GM21367 (cell line): ENCODE measurements around the gene LYPD6B.
"Not testable (repeated sequence)": the region's sequence is repeated elsewhere in the genome, so short reads cannot be mapped to it uniquely, and the experiment has no call there.

ENCODE experiments used
- ATAC-seq: cut with Tn5 transposase; IDR thresholded peaks from one replicate; pipeline ENCODE4 v1.9.1; 2021; ENCODE audit not compliant: unreplicated experiment

The LYPD6B gene

DNA sequence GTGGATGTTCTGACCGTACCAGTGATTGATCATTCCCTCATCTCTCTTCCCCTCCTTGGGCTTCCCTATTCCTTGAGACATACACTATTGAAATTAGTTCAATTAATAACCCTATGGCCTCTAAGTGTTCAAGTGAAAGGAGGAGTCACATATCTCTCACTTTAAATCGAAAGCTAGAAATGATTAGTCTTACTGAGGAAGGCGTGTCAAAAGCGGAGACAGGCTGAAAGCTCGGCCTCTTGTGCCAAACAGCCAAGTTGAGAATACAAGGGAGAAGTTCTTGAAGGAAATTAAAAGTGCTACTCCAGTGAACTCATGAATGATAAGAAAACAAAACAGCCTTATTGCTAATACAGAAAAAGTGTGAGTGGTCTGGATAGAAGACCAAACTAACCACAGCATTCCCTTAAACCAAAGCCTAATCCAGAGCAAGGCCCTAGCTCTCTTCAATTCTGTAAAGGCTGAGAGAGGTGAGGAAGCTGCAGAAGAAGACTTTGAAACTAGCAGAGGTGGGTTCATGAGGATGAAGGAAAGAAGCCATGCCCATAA lies 147.5 kb downstream of the LYPD6B start:
- no peak for ATAC-seq

DNA sequence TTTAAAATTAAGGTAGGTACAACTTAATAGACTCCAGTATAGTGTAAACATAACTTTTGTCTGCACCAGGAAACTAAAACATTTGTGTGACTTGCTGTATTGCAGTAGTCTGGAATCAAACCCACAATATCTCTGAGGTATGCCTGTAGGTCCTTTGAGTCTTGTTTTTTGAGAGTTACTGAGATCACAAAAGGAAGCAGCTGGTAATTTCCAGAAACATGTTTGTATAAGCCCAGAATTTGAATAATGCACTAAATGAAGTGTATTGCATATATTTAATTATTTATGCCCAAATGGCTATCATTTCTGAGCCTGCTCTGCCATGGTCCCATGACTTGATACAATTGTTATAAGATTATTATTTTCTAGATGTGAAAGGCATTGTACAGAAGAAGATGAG lies 148.6 kb downstream of the LYPD6B start:
- ATAC-seq, result no peak

DNA sequence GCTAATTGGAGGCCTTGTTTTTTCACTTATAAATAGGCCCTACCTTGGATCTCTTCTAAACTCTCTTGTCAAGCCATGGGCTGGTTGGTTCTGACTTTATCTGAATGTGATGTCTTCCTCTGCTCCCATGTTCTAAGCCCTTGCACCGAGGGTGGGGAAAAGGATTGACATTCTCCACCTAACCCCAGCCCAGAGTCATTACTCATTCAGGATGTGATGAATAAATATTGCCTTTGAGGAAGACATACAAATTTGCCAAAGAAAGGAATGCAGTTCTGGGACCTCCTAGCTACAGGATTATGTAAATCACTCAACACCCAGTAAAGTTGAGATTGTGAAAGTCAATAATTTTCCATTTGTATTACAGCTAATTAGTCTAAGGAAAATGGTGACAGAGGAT lies 149.8 kb downstream of the LYPD6B start:
- ATAC-seq, result no peak

DNA sequence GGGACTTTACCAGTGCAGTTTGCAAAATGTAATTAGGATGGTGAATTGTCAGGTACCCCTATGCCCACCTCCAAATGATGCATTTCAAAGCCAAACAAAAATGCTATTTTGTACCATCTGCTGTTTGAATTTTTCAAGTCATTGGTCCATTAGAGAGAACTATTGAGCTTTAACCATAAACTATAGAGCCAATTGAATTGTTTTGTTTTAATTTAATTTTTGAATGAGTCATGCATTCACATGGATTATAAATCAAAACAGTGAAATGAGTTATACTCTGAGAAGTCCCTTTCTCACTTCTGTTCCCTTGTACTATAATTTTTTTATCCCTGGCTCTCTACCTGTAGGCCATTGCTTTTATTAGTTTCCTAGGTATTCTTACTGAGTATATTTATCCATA lies 151.3 kb downstream of the LYPD6B start:
- ATAC-seq, result no peak

DNA sequence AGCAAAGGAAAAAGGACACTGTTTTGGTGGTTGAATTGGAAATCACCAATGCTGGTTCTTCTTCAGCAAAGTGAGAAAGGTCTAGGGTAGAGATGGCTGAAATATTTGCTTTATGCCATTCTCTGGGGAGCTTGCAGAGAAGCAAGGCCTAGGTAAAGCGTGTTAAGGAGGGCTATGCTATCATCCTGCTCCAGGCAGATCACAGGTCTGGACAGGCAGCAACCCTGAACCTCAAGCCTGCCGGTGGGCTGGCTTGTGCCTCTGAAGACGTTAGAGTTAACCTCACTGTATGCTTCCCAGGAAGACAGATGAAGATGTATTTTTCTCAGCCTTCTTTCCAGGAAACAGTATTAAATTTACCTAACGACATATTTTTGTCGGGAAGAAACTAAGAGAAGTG lies 153.4 kb downstream of the LYPD6B start:
- ATAC-seq, result no peak

DNA sequence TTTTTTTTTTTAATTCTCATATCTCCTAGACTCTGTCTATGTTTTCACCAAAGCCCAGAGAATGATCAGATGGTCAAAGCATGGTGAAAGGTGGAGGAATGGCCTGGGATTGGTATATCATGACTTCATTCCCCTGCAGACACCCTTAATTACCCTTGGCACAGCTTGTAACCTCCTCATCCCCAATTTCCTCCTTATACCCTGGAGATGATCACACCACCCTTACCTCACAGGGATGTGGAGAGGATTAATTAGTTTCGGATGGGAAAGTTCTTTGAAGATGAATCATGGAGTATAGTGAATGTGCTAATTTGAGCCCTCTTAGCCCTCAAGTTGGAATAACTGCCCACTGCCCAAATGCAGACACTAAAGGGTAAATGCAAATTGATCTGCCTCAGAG lies 153.9 kb downstream of the LYPD6B start:
- ATAC-seq, result no peak

DNA sequence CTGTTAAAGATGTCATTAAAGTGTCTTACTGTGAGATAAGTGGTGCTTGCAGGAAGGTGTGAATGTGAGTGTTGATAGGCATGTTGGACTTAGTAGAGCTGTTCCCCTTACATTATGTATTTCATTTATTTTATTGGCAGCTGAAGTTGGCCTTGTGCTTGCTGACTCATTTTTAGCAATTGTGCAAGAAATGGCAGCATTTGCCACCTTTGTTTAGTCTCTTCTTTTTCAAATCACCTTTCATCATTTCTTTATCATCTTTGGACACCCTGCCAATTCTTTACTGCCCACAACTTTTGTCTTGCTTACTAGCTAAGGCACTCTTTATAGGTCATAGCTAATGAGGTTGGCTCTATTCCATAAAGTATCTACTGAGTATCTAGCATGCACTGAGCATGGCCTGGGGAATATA lies 161.6 kb downstream of the LYPD6B start:
- ATAC-seq, result no peak

DNA sequence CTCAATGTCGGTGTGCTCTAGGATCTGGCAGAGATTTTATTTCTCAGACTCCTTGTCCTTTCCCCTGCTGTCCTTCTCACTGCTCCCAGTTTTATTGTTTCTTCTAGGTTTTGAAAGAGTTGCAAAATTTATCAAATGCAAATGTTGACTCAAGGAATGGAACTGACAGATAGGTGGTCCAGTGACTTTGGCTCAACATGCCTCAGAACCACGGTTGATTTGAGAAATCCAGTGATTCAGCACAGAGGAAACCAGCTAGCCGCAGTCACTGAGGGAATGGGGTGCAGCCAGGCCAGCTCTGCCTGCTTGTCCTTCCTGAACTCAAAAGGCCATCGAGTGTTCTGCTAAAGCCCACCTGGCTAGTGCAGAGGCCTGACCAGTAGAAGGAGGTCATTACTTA lies 166.2 kb downstream of the LYPD6B start:
- ATAC-seq, result no peak

DNA sequence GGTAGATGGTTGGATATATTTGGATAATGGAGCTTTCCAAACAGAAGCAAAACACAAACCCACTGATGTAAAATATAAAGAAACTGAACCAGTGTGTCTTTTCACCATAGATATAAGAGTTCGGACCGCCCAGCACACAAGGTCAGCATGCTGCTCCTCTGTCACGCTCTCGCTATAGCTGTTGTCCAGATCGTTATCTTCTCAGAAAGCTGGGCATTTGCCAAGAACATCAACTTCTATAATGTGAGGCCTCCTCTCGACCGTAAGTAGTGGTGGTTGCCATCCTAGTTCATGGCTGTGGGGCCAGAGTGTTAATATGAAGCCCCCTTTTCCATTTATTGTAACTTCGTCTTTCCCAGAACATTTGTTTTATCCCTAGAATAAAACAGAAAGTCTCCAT lies 166.6 kb downstream of the LYPD6B start:
- no peak for ATAC-seq

DNA sequence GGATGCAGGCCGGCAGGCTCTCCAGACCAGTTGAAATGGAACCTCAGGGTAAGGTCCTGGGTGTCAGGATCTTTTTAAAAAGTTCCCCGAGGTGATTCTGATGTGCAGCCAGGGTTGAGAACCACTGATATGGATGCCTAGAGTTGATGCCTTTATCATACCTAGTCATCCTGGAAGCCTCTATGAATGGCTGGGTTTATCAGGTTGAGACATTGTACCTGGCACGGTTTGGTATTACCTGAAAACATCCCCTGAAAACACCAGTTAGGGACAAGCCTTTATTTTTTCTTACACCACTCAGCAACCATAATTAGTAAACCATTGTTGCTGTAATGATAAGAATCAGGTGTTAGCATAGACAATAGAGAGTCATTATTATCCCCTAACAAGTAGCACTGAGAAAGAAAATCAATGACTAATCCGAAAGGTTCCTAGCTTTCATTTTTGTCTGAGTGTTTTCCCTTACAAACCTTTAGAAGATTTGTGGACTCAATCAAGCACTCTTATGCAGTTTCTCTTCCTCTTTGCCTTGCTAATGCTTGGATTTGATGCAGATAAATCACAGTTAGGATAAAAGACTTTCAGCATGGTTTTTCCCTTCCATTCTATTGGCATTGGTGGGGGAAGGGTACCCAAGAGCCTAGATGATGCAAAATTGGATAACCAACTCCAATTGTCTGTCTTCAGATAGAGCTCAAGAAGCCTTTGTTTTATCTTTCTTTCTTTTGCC lies 175.4 kb downstream of the LYPD6B start:
- ATAC-seq, result no peak

DNA sequence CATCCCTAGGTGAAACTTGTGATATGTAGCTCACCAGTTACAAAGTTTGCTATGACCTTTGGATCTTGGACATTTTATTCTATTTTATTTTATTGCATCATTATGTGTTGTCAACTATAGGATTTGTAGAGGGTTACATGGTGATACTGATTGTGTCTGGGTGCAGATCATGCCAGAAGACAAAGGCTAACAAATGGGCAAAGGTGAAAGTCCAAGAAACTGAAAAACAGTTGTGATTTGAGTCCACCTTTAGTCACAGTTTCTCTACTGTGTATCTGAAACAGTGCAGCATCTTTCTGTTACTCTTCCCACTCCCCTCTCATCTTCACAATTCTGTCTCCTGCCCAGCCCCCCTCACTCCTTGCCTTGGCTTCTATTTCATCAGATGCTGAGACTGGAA lies 180.0 kb downstream of the LYPD6B start:
- no peak for ATAC-seq

DNA sequence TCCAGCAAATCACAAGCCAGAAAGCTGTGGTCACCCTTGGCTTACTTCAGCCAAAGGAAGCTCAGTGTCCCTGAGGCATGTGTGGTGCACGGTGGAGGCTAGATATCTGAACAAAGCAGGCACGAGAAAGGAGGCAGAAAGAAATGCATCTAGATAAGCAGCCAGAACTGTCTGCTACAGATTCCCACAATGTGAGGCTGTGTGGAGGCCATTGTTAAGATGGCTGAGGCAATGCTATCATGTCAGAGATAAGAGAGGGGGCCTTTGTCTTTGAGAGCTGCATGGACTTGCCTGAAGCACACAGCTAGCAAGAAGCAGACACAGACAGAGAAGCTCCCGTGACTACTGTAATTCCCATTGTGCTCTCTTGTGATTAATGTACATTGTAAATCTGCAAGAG lies 181.4 kb downstream of the LYPD6B start:
- no peak for ATAC-seq

DNA sequence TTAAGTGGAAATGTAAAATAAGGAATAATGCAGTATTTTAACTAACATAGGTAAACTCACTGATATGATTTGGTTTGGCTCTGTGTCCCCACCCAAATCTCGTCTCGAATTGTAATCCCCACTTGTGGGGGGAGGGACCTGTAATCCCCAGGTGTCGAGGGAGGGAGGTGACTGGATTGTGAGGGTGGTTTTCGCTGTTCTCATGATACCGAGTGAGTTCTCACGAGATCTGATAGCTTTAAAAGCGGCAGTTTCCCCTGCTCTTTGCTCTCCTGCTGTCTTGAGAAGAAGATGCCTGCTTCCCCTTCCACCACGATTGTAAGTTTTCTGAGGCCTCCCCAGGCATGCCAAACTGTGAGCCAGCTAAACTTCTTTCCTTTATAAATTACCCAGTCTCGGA lies 182.5 kb downstream of the LYPD6B start:
- ATAC-seq, result no peak

DNA sequence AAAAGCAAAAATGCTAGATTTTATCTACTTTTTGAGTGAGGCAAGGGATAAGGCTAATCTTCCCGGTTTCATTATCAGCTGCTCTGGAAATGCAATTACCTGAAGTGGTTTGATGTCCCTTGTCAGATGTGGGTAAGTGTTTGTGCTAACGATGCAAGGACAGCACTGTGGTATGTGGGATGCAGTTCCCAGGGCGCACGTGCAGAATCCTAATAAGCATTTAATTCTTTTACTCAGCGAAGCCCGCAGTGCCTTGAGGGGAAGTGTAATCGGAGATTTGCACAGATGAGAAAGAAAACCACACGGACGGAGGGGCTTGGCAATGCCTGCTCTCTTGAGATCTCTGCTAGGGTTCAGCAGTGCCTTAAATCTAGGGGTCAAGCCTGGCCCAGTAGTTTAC lies 183.4 kb downstream of the LYPD6B start:
- no peak for ATAC-seq

DNA sequence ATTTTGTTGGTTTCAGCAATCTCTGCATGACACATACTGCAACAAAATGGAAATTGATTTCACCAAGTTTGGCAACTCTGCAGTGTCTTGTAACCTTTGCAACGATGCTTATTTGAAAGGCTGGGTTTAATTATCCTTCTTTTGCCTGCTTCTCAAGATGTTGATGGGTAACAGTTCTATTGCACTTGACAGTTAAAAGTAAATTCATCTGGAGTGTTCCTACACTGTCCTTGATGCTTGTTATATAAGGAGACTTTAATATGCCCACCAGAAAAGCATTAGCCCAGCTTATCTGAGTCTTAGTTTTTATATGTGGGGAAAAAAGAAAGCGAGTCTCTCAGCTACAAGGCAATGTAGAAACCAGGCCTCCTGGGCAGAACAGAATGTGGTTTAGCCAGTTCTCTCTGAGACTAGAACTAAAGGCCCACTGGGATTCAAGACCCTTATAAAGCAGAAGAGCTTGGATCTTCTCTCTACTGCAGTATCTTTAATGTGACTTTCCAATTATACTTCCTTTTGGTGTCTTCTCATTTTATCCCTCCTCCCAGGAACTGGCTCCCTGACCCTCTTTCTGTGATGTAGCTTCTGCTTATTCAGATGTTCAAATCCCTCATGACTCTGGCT lies 185.1 kb downstream of the LYPD6B start:
- ATAC-seq, result no peak

DNA sequence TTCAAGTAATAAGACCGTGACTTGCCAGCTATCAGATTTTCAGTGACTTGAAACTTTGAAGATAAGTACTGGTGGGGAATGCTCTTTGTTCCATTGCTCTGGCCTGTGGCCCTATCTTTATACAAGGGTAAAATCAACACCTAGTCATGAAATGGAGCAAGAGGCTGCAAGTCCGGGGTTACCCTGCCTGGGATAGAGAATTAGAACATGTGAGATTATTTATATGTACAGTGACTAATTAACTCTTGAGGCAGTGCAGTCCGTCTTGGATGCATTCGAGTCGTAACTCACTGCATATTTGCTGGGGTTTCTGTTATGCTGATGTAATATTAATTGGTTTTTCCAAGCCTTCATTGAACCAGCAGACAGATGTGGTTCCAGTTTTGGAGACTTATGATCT lies 186.0 kb downstream of the LYPD6B start:
- no peak for ATAC-seq

DNA sequence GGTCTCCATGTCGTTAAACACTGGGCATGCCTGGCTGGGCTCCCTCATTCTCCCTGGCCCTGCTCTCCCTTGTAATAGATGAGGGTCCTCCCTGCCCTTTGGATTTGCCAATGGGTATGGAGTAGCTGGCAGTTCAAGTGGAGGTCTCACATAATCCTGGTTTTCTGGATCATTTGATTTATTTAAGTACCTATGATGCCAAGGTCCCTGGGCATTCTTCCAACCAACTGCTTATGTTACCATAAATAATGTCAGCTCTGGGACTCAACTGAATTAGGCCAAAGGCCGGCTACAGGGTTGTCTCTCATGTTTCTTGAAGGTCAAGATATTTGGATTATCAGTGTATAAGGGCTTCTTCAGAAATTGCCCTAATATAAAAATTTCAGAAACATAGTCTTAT lies 186.9 kb downstream of the LYPD6B start:
- ATAC-seq, result no peak

DNA sequence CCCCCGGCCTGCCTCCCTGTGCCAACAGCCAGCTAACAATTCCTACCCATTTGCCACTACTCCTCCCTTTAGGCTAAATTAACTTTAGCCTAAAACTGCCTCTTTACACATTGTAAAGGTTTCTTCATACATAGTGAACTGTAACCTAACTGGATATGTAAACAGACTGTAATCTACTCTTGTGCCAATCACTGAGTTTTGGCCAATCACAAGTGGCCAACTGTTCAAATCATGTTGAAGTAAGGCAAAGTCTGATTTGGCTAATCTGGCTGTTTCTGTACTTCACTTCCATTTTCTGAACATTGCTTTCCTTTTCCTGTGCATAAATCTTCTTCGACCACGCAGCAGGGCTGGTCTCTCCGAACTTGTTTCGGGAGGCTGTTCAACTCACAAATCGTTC lies 188.3 kb downstream of the LYPD6B start:
- ATAC-seq, result no peak

DNA sequence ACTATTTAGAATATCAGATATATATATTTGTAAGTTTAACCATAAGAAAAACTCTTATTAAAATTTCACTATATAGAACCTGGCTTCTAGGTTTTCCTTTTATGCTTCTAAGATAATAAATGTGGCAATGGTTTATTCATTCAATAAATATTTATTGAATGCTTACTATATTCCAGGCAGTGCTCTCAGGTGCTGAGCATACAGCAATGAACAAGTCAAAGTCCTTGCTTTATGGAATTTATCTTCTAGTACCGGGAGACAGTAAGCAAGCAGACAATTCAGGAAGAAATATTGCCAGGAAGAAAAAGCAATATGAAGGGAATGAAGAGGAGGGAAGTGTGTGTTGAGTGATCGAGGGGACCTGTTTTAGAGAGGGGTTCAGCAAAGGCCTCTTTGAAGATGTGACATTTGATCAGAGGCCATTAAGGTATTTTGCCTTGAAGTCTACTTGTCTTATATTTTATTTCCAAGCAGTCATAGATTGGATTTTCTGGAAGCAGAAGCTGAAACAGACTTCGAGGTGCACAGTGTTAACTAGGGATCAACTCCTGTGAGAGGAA lies 197.4 kb downstream of the LYPD6B start:
- ATAC-seq, result no peak

DNA sequence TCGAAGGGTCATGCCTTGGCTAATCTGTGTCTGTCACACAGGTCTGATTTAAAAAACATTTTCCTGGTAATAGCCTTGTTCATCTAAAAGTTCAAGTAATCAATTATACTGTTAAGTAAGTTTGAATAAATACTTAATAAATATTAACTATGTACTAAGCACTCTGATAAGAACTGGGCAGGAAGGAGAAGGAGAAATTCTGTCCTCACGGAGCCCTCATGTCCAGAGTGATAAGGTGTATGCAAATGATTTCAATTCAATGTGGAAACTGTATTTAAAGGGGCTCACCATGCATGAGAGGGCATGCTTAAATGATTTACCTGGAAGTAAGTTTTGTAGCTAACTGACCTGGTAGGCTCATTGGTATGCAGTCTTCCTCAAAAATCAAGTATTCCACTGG lies 197.9 kb downstream of the LYPD6B start:
- ATAC-seq, result no peak

DNA sequence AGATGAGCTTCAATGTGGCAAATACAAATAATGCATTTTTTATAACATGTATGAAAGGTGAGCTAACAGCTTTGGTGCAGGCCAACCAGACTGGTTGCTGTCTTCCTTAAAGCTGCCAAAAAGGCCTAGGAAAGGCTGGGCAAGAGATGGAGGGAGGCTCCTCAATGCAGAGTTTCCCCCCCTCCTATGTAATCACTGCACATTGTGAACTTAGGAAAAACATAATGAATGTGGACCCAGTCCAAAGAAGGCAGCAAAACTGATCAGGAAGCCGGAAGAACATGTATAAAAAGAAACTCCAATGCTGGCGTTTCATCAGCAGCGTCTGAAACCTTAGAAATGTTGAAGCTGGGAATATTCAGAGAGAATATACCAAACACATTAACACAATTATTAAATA lies 207.7 kb downstream of the LYPD6B start:
- no peak for ATAC-seq

DNA sequence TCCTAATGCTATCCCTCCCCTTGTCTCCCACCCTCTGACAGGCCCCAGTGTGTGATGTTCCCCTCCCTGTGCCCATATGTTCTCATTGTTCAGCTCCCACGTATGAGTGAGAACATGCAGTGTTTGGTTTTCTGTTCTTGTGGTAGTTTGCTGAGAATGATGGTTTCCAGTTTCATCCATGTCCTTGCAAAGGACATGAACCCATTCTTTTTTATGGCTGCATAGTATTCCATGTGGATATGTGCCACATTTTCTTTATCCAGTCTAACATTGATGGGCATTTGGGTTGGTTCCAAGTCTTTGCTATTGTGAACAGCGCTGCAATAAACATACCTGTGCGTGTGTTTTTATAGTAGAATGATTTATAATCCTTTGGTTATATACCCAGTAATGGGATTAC lies 212.9 kb downstream of the LYPD6B start:
- not testable (repeated sequence) for ATAC-seq
